ENCODE data around the gene NRGN.

The NRGN gene

GRCh38 chr11:124740277-124740882 lies 638 bp downstream of the NRGN start:
- DNase-seq (ENCODE audit: low read depth): no peak

DNA sequence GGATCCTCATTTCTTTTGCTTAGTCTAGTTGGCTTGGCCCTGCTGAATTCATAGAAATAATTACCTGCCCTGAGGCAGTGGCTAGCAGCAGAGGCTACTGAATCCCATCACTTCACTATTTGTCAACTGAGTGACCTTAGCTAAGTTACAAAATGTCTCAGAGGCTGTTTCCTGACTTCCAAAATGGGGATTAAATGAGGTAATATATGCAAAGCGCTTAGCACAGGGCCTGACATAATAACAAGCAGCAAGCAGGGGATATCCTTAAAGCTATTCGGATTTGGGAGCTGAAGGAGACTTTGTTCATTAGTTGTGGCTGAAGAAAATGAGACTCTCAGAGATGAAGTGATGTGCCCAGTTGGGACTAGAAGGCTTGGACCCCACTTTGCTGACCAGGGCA lies 2.8 kb downstream of the NRGN start:
- no peak for DNase-seq (ENCODE audit: low read depth)

GRCh38 chr11:124743050-124743449 lies 3.3 kb downstream of the NRGN start:
- no peak for DNase-seq (ENCODE audit: low read depth)

DNA sequence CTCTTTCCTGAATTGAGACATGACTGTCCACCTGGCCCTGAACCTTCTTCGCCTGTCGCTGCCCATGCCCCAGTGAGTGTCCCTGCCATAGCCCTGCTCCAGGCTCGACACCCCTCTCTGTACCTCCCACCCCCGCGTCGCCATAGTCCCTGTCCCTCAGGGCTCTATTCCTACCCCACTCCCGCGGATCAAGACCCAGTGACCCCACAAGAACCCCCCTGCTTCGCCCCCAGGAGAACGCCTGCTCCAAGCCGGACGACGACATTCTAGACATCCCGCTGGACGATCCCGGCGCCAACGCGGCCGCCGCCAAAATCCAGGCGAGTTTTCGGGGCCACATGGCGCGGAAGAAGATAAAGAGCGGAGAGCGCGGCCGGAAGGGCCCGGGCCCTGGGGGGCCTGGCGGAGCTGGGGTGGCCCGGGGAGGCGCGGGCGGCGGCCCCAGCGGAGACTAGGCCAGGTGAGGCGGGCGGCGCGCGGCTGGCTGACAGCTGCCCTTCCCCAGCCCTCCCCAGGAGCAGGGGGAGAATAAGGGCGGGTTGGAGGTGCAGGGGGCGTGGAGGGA lies 5.6 kb downstream of the NRGN start:
- DNase-seq (ENCODE audit: low read depth): no peak

- no peak for DNase-seq (ENCODE audit: low read depth)
Observed at GRCh38 chr11:124745835-124746620, 6.3 kb downstream of the NRGN start.

DNA sequence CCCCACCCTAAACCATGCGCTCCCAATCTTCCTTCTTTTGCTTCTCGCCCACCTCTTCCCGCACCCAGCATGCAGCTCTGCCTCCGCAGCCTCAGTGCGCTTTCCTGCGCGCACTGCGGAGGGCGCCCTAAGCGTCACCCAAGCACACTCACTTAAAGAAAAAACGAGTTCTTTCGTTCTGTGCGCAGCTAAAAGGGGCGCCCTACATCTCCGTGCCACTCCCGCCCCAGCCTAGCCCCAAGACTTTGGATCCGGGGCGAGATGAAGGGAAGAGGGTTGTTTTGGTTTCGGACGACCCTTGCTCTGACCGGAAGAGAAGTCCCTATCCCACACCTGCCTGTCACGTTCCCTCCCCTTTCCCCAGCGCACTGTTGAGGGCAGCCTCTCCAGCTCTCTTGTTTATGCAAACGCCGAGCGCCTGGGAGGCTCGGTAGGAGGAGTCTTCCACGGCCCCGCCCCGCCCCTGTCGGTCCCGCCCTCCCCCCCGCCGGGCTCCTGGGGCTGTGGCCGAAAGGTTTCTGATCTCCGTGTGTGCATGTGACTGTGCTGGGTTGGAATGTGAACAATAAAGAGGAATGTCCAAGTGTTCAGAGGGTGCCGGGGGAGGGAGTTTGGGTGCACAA lies 7.0 kb downstream of the NRGN start:
- DNase-seq (ENCODE audit: low read depth): peak; percentile 9

GRCh38 chr11:124747406-124748099 lies 7.8 kb downstream of the NRGN start:
- no peak for DNase-seq (ENCODE audit: low read depth)

DNA sequence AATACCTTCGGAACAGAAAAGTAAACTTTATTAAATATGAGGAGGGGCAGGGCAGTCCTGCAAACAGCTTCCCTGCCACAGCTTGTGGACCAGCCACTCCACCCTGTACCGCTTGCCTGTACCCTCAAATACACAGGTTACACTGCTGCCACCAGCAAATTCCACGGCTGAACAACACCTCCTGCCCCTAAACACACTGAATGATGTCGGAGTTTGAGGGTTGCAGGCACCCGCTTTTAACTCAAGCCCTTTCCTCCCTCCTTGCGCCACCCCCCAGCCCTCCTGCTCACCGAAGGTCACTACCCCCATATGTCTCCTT lies 8.3 kb downstream of the NRGN start:
- DNase-seq (ENCODE audit: low read depth): no peak

DNA sequence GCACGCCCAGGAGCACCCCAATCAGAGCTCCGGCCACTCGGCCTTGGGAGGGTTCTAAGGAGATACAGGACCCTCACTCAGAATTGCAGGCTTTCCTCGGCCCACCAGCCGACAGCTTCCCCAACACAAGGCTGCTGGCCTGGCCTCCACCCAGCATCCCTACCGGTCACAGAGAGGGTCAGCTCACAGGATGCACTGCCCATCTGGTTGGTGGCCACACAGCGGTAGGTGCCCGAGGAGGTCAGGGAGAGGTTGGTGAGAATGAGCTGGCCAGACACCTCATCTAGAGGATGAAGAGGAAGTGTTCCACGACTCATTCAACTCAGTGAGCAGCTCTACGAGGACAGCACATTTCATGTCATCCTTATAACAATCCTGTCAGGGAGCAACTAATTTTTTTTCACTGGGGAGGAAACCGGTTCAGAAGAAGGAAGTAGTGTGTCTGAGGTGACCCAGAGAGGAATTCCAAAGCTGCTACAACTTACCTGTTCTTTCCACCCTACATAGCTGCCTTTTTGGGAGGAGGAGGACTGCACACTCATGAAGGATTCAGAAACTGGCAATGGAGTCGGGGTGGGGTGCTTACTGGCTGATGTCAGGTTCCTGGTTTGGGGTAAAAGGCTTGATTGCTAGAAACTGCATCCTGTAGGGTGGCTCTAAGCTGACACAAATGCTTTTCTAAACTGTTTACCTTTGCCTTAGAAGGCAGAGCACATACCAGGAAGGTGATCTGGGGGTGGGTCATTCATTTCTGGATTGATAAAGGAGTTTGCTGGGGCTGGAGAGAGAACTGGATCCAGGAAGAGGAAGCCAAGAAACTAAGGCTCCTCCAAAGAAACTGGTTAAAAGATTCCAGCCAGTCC lies 9.0 kb downstream of the NRGN start:
- DNase-seq (ENCODE audit: low read depth): no peak

DNA sequence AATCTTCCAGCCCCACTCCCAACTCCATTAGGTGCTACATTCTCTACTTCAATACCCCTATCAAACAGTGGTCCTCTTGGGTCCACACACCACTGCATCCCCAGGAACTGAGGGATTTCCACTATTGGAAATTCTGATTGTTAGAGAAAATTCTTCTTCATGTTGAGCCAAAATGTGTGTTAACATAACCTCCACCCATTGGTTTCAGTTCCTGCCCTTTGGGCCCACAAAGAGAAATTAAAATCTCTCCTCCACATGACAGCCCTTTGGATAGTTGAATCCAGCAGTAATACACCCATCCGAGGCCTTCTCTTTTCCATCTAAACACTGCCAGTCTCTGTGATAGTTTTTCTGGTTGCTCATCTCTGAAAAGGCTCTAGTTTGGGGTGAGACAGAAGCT lies 10.2 kb downstream of the NRGN start:
- DNase-seq (ENCODE audit: low read depth): no peak

DNA sequence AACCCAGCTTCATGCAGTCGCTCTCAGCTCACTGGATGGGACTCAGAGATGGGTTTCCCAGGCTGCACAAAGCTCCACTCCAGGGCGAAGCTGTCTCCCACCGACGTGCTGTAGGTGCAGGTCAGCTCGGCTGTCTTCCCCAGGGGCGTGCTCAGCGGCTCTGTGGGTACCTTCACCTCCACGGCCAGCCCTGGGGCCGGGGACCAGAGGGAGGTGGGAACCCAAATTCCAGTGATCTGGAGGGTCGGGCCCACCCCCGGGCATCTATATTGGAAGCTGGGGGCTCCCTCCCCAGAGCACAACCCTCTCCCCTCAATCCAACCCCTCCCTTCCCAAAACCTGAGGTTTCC lies 11.6 kb downstream of the NRGN start:
- DNase-seq (ENCODE audit: low read depth): no peak

- no peak for DNase-seq (ENCODE audit: low read depth)
Observed at GRCh38 chr11:124751741-124752470, 12.2 kb downstream of the NRGN start, which contains the start of gene VSIG2. Gene VSIG2, minus strand, starts transcription at chr11:124752255. Its CDS starts 118 bp downstream, at chr11:124752137.

DNA sequence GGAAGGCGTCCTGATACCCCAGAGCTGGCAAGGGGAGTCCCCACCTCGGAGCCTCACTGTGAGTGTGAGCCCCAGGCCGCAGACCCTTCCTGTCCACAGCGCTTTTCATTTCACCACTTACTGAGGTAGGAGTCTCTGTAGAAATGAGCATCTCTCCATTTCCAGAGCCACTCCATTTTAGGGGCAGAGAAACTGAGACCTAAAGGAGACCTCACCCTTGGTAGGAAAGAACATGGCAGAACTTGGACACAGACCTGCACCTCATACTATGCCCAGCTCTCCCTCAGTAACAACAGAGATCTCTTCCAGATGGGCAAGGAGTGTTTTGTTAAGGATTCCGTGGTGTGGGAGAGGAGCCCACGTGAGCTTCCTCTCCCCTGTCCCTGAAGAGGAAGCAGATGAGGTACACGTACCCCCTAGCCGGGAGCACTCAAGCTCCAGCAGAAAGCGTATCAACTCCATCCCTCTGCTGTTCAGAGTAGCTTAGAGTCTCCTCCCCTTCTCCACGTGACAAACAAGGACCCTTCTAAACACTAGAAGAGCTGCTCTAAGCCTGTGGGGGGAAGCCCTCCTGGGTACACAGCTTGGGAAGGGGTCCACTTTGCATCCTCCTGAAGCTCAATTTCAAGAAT lies 12.8 kb downstream of the NRGN start:
- DNase-seq (ENCODE audit: low read depth): no peak

DNA sequence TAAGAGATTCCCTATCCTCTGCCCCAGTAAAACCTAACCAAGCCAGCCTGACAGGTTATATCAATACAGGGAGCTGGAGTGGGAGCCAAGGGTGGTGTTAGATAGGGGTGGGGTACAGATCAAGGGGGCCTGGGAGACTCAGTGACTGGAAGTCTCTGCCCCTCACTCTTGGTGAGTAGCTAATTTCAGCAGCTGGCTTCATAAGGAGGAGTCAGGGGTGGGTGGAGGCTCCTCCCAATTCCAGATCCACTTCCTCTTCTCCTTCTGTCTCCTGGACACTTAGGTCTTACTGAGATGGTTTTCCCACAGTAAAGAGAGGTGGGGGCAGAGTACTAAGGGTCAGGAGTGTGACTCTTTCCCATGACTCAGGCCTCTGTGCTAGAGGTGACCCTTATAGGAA lies 13.5 kb downstream of the NRGN start:
- no peak for DNase-seq (ENCODE audit: low read depth)

DNA sequence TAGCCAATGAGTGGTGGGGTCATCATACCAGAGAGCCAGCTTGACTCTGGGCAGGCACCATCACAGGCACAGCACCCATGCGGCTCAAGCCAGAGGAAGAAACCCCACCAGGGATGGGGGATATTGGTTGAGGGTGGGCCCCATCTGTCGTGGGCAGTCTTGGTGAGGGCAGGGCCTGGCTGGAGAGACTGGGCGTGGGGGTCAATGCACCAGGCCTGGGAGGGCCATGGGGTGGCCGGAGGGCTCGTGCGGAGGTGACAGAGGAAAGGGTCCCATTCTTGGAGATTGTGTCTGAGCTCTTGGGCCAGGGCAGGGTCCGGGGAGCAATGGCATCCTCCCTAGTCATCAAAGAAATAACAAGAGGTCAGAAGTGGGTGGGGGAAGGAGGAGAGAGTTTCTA lies 13.9 kb downstream of the NRGN start:
- no peak for DNase-seq (ENCODE audit: low read depth)

GRCh38 chr11:124754309-124754708 lies 14.6 kb downstream of the NRGN start:
- DNase-seq (ENCODE audit: low read depth): no peak

GRCh38 chr11:124754710-124755109 lies 15.0 kb downstream of the NRGN start:
- no peak for DNase-seq (ENCODE audit: low read depth)

- no peak for DNase-seq (ENCODE audit: low read depth)
Observed at GRCh38 chr11:124756033-124756752, 16.5 kb downstream of the NRGN start.

DNA sequence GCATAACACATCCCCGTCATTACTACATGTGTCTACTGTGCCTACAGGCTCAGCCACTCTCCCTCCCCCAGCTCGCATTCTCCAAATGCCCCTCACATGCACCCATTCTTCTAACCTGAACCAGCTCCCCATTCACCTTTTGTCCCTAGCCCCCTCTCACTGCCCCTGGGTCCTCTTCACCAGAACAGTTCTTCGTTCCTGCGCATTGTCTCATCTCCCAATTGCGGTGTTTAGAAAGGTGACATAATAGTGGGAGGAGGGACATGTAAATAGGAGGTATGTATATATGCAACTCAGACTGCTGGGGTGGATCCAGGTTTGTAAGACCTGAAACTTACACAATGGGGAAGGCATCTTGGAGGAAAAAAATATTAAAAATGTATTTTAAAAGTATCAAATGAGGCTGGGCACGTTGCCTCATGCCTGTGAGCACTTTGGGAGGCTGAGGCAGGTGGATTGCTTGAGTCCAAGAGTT lies 17.0 kb downstream of the NRGN start:
- DNase-seq (ENCODE audit: low read depth): no peak

- DNase-seq (ENCODE audit: low read depth): no peak
Observed at GRCh38 chr11:124757320-124757719, 17.6 kb downstream of the NRGN start.
